ENCODE measurements around the gene SLC36A3.

The SLC36A3 gene

DNA sequence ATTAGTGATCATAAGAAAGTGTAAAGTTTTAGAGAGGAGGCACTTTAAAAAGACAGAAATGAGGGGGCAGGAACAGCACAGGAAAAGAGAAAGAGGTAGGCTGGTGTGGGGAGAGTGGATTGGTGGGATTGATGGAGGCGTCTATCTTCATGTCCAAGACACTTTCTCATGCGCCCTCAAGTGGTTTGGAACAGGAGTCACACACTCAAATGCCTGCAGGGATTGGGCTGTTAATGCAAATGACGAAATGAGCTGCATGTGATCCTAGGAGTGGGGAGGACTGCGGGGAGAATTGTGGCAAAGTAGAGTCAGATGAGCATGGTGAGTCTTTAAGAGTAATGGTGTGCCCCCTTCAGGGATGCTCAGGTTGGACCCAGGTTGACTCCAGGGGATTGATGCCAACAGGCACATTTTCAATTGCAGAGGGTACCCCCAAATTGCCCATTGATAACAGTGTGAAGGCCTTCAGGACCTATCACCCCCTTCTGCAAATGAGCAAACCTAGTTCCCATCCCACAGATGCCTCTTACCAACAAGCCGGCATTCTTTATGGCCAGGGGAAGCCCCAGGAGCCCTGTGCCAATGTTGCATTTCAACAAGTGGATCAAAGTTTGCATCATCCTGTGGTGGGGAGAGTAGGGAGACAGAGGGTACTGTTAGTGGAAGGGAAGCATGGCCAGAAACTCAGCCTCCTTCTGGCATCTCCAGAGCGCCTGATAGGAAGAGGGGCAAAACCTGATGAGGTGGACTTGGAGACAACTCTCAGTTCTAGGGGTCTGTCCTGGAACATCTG, 5.3 kb downstream of the SLC36A3 start:
- no peak for DNase-seq

GRCh38 chr5:151296974-151297373, 6.6 kb downstream of the SLC36A3 start:
- DNase-seq = no peak

DNA sequence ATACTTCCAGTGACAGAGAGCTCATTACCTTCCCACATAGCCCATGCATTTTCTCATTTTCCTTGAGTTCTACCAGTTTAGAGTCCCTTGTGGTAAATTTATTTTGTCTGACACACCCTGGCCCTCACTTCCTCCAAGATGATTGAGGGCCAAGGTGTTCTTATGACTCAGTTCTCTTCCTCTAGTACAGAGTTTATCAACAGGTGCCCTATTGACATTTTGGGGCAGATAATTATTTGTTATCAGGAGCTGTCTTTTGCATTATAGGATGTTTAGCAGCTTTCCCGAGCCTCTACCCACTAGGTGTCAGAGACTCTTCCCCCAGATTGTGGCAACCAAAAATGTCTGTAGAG, 7.1 kb downstream of the SLC36A3 start:
- no peak for DNase-seq

GRCh38 chr5:151295791-151296477, 7.6 kb downstream of the SLC36A3 start:
- no peak for DNase-seq

DNA sequence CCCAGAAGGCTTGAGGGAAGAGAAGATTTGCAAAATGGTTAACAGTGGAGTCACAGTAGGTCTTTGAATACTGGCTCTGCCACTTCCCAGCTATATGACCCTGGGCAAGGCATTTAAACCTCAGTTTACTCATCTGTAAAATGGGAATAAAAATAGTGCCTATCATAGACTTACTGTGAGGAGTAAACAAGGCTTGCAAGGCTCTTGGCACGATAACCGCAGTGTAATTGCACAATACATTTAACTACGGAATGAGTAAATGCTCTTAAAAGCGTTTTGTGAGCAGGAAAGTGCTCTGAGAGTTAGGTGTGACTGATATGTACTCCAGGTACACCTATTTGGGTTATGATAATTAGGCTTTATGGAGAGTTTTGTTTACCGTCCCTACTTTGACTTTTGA, 8.4 kb downstream of the SLC36A3 start:
- DNase-seq = no peak

GRCh38 chr5:151293624-151294023, 9.9 kb downstream of the SLC36A3 start:
- DNase-seq = no peak

DNA sequence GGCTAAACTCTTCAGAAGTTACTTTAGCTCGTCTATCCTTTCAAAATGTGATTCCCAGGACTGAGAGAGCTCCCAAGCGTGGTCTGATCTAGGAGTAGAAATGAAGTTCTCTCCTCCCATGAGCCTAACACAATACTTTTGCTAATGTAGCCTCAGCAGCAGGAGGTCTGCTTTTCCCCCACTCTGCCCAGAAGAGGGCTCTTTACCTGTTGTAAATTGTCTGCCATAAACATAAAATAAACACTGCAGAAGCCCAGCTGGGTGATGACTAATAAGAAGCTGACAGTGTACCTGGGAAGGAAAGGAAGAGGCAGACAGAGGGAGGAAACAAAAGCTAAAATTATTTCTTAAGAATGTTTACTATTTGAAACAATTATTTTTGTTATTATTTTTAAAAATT, 15.4 kb downstream of the SLC36A3 start:
- DNase-seq = no peak

GRCh38 chr5:151286246-151286645, 17.3 kb downstream of the SLC36A3 start:
- DNase-seq = no peak

DNA sequence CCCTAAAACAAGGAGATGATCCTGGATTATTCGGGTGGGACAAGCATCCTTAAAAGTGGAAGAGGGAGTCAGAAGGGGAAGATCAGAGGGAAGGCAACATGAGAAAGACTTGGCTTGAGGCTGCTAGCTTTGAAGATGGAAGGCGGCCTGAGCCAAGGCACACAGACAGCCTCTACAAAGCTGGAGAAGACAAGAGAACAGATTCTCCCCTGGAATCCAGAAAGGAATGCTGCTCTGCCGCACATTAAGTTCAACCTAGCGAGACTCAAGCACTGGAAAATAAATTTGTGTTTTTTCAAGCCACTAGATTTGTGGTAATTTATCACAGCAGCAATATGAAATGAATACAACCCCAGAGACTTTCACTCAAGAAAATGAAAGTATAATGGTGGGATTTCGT, 17.9 kb downstream of the SLC36A3 start:
- no peak for DNase-seq

GRCh38 chr5:151284392-151284967, 19.1 kb downstream of the SLC36A3 start:
- DNase-seq = no peak

DNA sequence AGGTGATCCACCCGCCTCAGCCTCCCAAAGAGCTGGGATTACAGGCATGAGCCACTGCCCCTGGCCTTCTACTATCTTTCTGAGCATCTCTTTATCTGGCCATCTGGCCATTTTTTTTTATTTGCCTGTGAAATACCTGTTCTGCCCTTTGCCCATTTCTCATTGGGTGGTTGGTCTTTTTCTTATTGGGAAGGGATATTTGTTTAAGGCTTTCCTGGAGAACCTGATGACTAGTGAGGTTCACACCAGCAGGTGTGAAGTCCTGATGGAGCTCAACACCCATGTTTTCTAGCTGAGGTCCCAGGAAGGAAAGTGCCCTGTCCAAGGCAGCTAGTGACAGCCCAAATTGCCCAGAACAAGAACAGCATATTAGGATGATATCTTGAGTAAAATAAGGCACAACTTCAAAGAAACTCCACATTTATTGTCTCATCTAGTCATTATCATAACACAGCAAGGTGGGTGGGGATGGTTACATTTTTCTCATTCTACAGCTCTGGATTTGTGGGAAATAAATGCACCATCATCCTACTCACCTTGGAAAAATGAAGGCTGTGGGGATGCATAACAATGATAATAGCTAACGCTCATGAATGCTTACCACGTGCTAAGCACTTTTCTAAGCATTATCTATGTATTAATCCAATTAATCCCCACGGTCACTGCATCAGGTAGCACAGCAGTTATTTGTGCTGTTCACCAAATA, 20.3 kb downstream of the SLC36A3 start:
- no peak for DNase-seq

GRCh38 chr5:151281001-151281639, 22.4 kb downstream of the SLC36A3 start:
- no peak for DNase-seq

- DNase-seq = no peak
These were observed 23.1 kb downstream of the SLC36A3 start for GRCh38 chr5:151280443-151280842.

- no peak for DNase-seq
These were observed 24.7 kb downstream of the SLC36A3 start for GRCh38 chr5:151278845-151279244.

GRCh38 chr5:151275803-151276202, 27.8 kb downstream of the SLC36A3 start:
- no peak for DNase-seq

GRCh38 chr5:151274666-151275065, 28.9 kb downstream of the SLC36A3 start:
- DNase-seq = no peak

GRCh38 chr5:151271336-151271735, 32.2 kb downstream of the SLC36A3 start:
- no peak for DNase-seq

GRCh38 chr5:151270599-151270998, 33.0 kb downstream of the SLC36A3 start:
- DNase-seq = no peak

- DNase-seq = no peak
These were observed 35.9 kb downstream of the SLC36A3 start for GRCh38 chr5:151267491-151268260.

GRCh38 chr5:151264113-151264512, 39.5 kb downstream of the SLC36A3 start:
- no peak for DNase-seq

DNA sequence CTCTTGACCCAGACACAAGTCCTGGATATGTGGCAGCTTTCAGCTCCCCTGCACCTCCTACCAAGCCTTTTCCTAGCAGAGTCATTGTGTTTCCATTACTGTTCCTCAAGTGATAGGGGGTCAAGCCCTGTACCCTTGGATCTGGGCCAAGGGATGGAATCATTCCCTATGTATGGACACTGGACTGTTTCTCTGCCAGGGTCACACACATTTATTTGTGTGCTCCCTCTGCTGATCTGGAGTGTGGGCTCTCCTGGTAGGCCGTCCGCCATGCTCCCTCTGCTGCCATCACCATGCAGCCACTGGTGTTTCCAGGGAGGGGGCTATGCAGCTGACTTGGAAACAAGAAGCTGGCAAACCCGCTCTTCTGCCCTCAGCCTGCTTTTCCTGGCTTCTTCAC, 41.0 kb downstream of the SLC36A3 start:
- no peak for DNase-seq

DNA sequence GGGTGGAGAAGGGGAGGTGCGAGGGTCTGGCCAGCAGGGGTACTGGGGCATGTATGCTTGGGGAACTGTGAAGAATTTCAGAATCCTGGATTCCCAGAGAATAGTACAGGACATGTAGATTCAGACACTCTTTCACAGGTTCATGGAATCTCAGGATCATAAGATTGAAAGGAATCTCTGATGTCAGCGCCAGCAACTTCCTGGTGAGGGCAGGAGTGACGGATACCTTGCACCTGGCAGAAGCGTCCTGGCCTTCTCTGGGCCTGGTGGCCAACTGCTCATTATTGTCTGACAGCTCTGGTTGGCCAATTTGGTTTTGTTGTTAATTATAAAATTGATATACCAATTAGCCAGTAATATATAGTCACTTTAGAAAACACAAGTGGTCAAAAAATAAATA, 43.6 kb downstream of the SLC36A3 start:
- no peak for DNase-seq
